ENCODE measurements around the gene MDC1.
"Not testable (repeated sequence)": the region's sequence is repeated elsewhere in the genome, so short reads cannot be mapped to it uniquely, and the experiment has no call there.

- TF ChIP-seq SUZ12 (IDR thresholded peaks at IDR 0.05; ENCODE audit: extremely low read depth, insufficient read depth, insufficient read length); ZNF274 (IDR thresholded peaks at IDR 0.05; ENCODE audit: low read depth, low read length): not testable (repeated sequence)
Observed at GRCh38 chr6:30723843-30724741, 7.0 kb upstream of the MDC1 start.

Data from NT2/D1 (cell line).